Measurements from ENCODE around the gene COMMD1.
"Not testable (repeated sequence)": the region's sequence is repeated elsewhere in the genome, so short reads cannot be mapped to it uniquely, and the experiment has no call there.

COMMD1 gene

GRCh38 chr2:61924895-61925663 is 19.6 kb downstream of the COMMD1 start:
- no peak for ATAC-seq

DNA sequence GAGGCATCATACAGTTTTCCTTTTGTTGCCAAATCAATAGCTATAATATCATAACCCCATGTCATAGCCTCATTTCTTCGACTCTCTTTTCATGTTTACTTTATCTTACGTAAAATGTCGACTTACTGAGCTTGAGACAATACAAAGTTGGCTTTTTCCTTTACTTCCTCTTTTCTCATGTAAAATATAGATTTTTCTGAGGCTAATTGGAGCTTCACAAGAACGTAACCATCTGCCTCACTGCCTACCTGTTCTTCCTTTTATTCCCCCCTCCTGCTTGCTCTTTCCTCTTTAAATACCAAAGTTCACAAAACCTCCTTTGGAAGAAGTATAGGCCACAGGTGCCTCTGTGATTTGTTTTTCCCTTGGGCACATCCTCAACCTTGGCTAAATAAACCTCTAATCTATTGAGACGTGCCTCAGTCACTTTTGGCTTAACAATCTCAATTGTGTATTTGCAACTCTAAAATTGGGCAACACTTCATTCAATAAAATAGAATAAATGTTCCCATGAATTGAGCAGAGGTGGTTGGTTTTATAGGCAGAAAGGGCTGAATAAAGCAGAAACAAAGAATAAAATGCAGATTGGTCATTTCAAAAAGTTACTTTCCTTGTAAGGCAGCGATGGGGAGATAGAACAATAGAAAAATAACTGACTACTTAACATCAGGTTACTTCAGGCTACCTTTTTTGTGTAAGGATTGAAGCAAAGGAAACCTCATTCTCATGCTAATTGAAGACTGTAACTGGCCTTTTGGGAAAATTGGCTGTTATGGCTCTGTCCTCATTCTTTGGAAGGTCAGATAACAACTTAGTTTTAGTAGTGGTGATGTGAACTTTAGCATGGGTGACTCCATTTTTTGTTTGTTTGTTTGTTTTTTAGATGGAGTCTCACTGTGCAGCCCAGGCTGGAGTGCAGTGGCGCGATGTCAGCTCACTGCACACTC is 21.3 kb downstream of the COMMD1 start:
- no peak for ATAC-seq

GRCh38 chr2:61928826-61929461 is 23.5 kb downstream of the COMMD1 start:
- ATAC-seq, result no peak

- no peak for ATAC-seq
Observed at GRCh38 chr2:61937098-61937497, 31.6 kb downstream of the COMMD1 start.

DNA sequence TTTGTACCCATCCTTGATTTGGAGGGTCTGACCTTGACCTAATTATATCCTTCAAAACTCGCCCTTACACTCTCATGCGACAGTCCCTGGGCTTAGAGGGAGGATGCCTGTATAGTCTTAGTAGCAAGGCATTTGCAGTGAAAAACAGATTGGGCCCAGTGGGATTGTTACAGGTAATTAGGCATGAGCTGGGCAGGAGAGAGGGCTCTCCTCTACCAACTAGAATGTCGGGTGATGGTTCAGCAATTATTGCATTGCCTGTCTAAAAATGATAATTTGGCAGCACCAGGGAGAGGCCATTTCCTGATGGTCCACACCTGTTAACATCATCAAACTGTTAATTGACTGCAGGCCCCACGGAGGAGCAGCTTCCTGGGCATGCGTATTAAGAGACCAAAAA is 32.4 kb downstream of the COMMD1 start:
- no peak for ATAC-seq

- no peak for ATAC-seq
Observed at GRCh38 chr2:61938511-61938910, 33.0 kb downstream of the COMMD1 start.

DNA sequence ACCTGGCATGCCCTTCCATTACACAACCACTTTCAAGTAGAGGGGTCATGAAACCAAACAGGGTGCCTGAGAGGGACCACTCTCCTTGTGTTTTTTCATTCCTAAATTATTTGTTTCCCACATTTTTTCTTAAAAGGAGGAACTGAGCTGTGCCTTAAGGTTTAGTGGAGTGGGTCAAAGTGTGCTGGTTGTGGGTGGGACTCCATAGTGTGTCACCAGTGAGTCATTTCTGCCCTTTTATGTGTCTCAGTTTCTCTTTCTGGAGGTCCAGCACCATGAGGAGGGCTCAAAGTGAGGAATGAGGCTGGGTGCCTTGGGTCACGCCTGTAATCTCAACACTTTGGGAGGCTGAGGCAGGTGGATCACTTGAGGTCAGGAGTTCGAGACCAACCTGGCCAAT is 37.8 kb downstream of the COMMD1 start:
- ATAC-seq, result no peak

DNA sequence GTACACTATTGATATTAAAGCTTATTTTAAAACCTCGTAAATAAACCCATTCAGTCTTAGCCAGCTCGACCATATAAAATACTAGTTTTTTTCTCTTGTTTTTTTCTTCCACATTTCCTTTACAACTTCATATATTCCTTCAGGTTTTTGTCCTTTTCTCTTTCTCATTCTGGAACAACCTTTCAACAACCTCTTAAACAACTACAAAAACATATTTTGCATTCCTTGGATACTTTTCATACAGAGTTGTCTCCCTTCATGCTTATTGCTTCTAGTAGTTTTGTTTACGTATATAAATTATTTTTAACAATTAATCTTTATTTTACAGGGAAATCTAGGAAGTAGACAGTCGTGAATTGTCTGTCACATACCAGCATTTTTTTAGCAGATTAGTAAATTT is 41.2 kb downstream of the COMMD1 start:
- no peak for ATAC-seq

DNA sequence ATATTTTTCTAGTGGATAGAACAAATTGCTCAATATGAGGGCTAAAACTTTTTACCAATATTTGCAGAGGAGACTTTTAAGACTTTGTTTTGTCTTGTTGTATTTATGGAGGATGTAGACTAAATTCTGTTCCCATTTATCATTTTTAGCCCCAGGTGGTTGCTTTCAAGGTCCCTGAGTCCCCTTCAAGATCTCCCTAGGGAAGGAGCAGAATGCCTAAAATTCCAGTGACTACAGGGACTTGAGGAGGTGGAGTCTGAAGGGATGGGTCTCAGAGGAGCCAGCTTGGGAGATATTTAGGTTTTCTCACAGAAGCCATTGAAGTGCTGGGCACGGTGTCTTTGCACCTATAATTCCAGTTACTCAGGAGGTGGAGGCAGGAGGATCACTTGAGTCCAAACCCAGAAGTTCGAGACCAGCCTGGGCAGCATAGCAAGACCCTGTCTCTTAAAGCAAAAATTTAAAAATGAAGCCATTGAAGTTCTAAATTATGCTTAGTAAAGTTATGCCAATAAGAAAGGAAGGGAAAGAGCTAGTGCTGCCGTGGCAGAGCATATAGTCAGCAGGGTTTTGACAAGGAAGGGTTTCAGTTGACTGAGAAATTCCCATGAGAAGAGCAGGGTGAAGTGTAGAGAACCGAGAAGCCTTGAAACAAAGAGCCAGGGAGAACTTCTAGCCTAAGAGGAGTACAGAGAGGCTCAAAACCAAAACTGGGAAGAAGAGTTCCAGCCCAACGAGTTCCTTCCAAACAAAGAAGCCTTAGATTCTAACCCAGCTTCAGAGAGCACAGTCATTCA is 43.4 kb downstream of the COMMD1 start:
- no peak for ATAC-seq

- ATAC-seq, result no peak
Observed at GRCh38 chr2:61949458-61949713, 43.9 kb downstream of the COMMD1 start.

DNA sequence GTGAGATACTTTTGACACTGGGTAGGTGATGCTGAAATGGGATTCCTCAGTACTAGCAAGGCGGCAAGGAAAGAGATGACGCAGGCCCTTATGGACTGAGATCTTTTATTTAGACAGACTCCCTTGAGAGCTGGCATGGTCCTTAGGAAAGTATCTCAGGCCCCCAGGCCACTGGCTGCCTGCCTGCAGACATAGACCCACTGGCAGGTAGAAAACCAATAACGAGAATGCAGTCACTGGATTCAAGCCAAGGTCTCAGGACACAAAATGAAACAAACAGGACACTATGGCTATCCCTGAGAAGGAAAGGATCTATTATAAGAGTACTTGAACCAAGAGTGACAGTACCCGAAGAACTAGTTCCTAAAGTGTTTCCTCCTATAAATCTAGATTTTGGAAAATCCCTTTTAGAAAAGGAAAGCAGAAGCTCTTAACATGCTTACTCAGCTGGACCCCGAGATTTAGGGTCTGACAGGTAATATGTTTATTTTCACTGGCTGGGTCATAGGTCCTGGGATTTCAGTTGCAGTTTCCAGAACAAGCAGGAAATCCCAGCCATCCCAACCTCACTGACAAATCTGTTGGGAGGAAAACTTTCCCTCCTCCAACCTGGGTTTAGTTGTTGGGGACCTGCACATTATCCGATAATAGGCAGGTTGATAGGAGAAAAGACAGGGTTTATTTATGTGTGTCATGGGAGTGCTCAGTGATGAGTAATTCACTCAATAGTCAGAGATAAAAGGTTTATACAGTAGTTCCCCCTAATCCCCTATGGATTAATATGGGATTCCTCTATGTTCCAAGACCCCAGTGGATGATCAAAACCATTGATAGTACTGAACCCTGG is 44.5 kb downstream of the COMMD1 start:
- ATAC-seq, result no peak

- no peak for ATAC-seq
Observed at GRCh38 chr2:61950571-61951315, 45.3 kb downstream of the COMMD1 start.

DNA sequence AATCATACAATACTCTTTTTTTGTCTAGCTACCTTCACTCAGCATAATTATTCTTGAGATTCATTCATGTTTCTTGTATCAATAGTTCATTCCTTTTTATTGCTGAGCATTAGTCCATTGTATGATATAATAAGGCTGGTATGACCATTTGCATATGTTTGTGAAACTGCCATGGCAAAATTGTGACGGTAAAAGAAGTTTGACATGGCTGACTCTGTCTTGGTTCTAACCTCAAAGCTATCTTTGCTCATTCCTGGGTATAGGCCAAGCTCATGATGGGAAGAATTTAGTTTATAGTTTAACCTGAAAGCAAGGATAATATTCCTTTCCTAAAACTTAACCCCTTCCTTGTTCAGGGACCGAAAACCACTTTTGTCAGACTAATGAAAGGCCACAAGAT is 46.4 kb downstream of the COMMD1 start:
- ATAC-seq, result no peak

GRCh38 chr2:61952288-61952687 is 46.8 kb downstream of the COMMD1 start:
- no peak for ATAC-seq

DNA sequence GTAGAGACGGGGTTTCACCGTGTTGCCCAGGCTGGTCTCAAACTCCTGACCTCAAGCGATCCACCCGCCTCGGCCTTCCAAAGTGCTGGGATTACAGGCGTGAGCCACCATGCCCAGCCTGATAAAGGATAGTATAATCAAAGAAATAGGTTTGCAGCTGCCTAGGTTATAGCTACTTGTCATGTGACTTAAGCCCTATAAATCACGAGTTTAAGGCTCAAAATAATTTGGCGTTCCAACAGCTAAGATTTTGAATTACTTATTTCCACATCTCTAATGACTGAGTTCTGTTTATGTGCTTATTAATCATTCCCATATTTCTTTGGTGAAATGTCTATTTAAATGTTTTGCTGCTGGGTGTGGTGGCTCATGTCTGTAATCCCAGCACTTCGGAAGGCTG is 49.4 kb downstream of the COMMD1 start:
- ATAC-seq, result not testable (repeated sequence)

DNA sequence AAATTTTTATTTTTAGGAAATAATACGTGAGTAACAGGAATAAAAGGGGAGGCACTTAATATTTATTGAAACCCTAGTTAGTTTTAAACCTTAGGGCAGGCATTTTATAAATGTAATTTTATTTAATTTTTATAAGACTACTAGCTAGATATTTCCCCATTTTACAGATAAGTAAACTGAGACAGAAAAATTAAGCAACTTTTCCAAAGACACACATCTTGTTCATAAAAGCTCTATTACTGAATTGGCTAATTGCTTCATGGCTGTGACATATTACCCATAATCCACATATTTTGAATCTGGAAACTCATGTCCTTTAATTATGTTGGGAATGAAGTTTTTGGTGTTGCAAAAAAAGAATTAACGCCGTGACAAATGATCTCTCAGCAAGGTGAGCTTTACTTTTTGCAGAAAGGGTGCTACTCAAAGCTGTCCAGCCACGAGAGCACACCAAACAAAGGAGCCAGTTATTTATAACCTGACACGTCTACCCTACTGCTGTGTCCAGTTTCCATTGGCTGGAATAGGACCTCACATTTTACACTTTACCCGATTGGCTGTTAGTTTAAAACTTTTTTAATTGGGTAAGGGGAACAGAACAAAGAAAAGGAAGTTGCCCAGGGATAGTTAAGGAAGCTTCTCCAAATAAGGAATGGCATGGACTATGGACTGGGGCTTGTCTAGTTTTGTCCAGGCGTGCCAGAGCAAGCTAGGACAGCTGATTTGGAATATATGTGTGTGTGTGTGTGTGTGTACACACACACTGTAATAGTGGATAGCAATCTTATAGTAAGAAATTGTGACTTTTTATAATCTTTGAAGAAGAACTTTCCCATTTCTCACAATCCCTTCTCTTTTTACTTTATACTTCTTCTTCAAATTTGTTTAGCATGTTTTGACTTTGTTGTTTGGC is 54.2 kb downstream of the COMMD1 start:
- ATAC-seq, result no peak

- ATAC-seq, result no peak
Observed at GRCh38 chr2:61961231-61961901, 55.9 kb downstream of the COMMD1 start.

DNA sequence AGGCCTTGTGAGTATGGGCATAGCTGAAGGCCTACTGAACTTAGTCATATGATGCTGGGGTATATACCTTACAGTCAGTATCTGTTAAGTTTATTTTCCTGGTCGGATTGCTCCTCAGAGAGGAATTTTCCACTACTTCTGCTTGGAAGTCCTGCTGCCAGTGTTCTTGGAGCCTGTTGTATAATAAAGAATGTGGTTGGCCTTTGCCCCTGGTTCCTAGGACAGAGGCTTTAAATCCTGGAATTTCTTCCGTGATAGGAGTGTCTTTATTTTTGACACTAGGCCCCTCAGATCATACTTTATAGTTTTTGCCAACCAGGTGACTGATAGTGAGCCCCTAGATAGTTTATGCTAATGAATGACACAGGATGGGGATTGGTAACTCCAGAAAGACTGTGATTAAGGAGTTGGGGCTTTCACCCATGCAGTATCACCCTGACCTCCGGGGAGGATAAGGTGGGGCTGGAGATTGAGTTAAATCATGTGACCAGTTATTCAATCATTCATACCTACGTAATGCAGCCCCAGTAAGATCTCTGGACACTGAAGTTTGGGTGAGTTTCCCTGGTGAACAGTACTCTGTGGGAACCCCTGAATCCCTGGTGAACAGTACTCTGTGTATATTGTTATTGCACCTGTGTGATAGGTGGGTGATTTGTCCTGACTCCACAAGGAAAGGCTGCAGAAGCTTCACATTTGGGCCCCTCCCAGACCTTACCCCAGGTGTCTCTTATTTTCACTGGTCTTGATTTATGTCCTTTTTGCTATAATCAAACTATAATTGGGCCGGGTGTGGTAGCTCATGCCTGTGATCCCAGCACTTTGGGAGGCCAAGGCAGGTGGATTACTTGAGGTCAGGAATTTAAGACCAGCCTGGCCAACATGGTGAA is 56.9 kb downstream of the COMMD1 start:
- no peak for ATAC-seq

Measured in activated CD4-positive, CD25-positive, alpha-beta regulatory T cell treated with anti-CD3 and anti-CD28 coated beads, Interleukin-2, amount 50 U/mL, for 24 hours (primary cell).